HEK293 (cell line): ENCODE data around the gene KRTAP2-4.

Source experiments
- CTCF ChIA-PET: fragments of 350-600 bp; formaldehyde crosslinking; extraction: SDS; loops from one replicate; lab custom pipeline; 2021; ENCODE audit warnings: antibody characterized with exemption; lab: Yijun Ruan, JAX
- POLR2A ChIA-PET: fragments of 300-600 bp; formaldehyde crosslinking; extraction: SDS; loops from one replicate; lab custom pipeline; 2020; ENCODE audit warnings: antibody characterized with exemption, inconsistent platforms; lab: Yijun Ruan, JAX
- H3K27ac ChIP-seq: fragments of 200-500 bp; sonication (Bioruptor generic); 2 replicates; pipeline ENCODE4 v1.5.1; 2014; ENCODE audit warnings: low read depth, low read length, control low read depth, inconsistent platforms; ENCODE audit errors: extremely low read depth
- H3K36me3 ChIP-seq, 2 experiments: fragments of 200-500 bp in 1 of 2; sonication (Bioruptor generic) in 1 of 2; 1 replicate in 1 of 2; 2 replicates in 1 of 2; pipeline ENCODE4 v1.5.1; 2014 to 2017; ENCODE audit warnings: inconsistent platforms in 2 of 2, low read length in 2 of 2; ENCODE audit not compliant: control insufficient read depth in 2 of 2, insufficient read depth in 1 of 2
- H3K4me1 ChIP-seq: fragments of 200-500 bp; sonication (Bioruptor generic); 2 replicates; pipeline ENCODE4 v1.5.1; 2014; ENCODE audit warnings: mild to moderate bottlenecking, low read length, inconsistent platforms; ENCODE audit not compliant: control insufficient read depth, insufficient read depth
- H3K4me3 ChIP-seq: 2 replicates; pipeline ENCODE4 v1.5.1; 2011; ENCODE audit warnings: low read depth, mild to moderate bottlenecking, control low read depth, low read length, moderate library complexity
- H3K9me3 ChIP-seq: fragments of 200-500 bp; sonication (Bioruptor generic); 2 replicates; pipeline ENCODE4 v1.5.1; 2014; ENCODE audit warnings: low read depth, low read length, inconsistent platforms; ENCODE audit not compliant: control insufficient read depth, insufficient read depth
- FEZF1 ChIP-seq: fragments of 450-650 bp; formaldehyde crosslinking; IDR thresholded peaks from 2 replicates; pipeline ENCODE4 v1.5.1; 2016; ENCODE audit warnings: missing biosample characterization, missing genetic modification characterization
- KLF8 ChIP-seq: fragments of 450-650 bp; formaldehyde crosslinking; IDR thresholded peaks from 2 replicates; pipeline ENCODE4 v1.5.1; 2016; ENCODE audit warnings: missing biosample characterization, missing genetic modification characterization
- MZF1 ChIP-seq: fragments of 450-650 bp; formaldehyde crosslinking; IDR thresholded peaks from 2 replicates; pipeline ENCODE4 v1.5.1; 2017; ENCODE audit warnings: missing biosample characterization, missing genetic modification characterization, borderline replicate concordance
- PATZ1 ChIP-seq: fragments of 450-650 bp; formaldehyde crosslinking; IDR thresholded peaks from 2 replicates; pipeline ENCODE4 v1.5.1; 2016; ENCODE audit warnings: missing biosample characterization, missing genetic modification characterization
- SETDB1 ChIP-seq: IDR thresholded peaks from one replicate; pipeline ENCODE4 v1.6.1; 2017; ENCODE audit warnings: mild to moderate bottlenecking, low read length, moderate library complexity, mixed read lengths; ENCODE audit not compliant: insufficient read length
- SP2 ChIP-seq: fragments of 450-650 bp; formaldehyde crosslinking; IDR thresholded peaks from 2 replicates; pipeline ENCODE4 v1.5.1; 2016; ENCODE audit warnings: missing biosample characterization, missing genetic modification characterization
- SP3 ChIP-seq: fragments of 450-650 bp; formaldehyde crosslinking; IDR thresholded peaks from 2 replicates; pipeline ENCODE4 v1.5.1; 2016; ENCODE audit warnings: missing biosample characterization, missing genetic modification characterization
- ZBTB20 ChIP-seq: fragments of 450-650 bp; formaldehyde crosslinking; IDR thresholded peaks from 2 replicates; pipeline ENCODE4 v1.5.1; 2016; ENCODE audit warnings: missing biosample characterization, missing genetic modification characterization
- ZBTB7A ChIP-seq: fragments of 450-650 bp; formaldehyde crosslinking; IDR thresholded peaks from 2 replicates; pipeline ENCODE4 v1.5.1; 2016; ENCODE audit warnings: low read depth, missing biosample characterization, missing genetic modification characterization
- ZNF112 ChIP-seq: fragments of 450-650 bp; formaldehyde crosslinking; IDR thresholded peaks from 2 replicates; pipeline ENCODE4 v1.5.0; 2017; ENCODE audit warnings: missing biosample characterization, missing genetic modification characterization
- ZNF146 ChIP-seq: fragments of 450-650 bp; formaldehyde crosslinking; IDR thresholded peaks from 2 replicates; pipeline ENCODE4 v1.5.1; 2016; ENCODE audit warnings: missing biosample characterization, missing genetic modification characterization
- ZNF324 ChIP-seq: fragments of 450-650 bp; formaldehyde crosslinking; IDR thresholded peaks from 2 replicates; pipeline ENCODE4 v1.5.1; 2016; ENCODE audit warnings: missing biosample characterization, missing genetic modification characterization
- ZNF350 ChIP-seq: fragments of 450-650 bp; formaldehyde crosslinking; IDR thresholded peaks from 2 replicates; pipeline ENCODE4 v1.5.0; 2017; ENCODE audit warnings: missing biosample characterization, mild to moderate bottlenecking, missing genetic modification characterization
- ZNF473 ChIP-seq: fragments of 450-650 bp; formaldehyde crosslinking; IDR thresholded peaks from 2 replicates; pipeline ENCODE4 v1.5.1; 2017; ENCODE audit warnings: missing biosample characterization, missing genetic modification characterization
- ZNF560 ChIP-seq: fragments of 450-650 bp; formaldehyde crosslinking; IDR thresholded peaks from 2 replicates; pipeline ENCODE4 v1.5.1; 2017; ENCODE audit warnings: missing biosample characterization, missing genetic modification characterization, borderline replicate concordance
- ZNF596 ChIP-seq: fragments of 450-650 bp; IDR thresholded peaks from 2 replicates; pipeline ENCODE4 v1.5.0; 2018; ENCODE audit warnings: missing biosample characterization, mild to moderate bottlenecking, missing genetic modification characterization, moderate library complexity
- ZNF629 ChIP-seq: fragments of 450-650 bp; formaldehyde crosslinking; IDR thresholded peaks from 2 replicates; pipeline ENCODE4 v1.5.1; 2017; ENCODE audit warnings: missing biosample characterization, missing genetic modification characterization
- ZNF768 ChIP-seq: fragments of 450-650 bp; formaldehyde crosslinking; IDR thresholded peaks from 2 replicates; pipeline ENCODE4 v1.5.1; 2018; ENCODE audit warnings: missing biosample characterization, mild to moderate bottlenecking, missing genetic modification characterization
- ZNF777 ChIP-seq: fragments of 450-650 bp; formaldehyde crosslinking; IDR thresholded peaks from 2 replicates; pipeline ENCODE4 v1.5.1; 2017; ENCODE audit warnings: missing biosample characterization, missing genetic modification characterization, borderline replicate concordance
- ZNF837 ChIP-seq: fragments of 450-650 bp; formaldehyde crosslinking; IDR thresholded peaks from 2 replicates; pipeline ENCODE4 v1.5.1; 2016; ENCODE audit warnings: missing biosample characterization, missing genetic modification characterization
- ZNF843 ChIP-seq: fragments of 450-650 bp; formaldehyde crosslinking; IDR thresholded peaks from 2 replicates; pipeline ENCODE4 v1.5.1; 2016; ENCODE audit warnings: missing biosample characterization, missing genetic modification characterization

KRTAP2-4 gene

GRCh38 chr17:41076788-41077187 is 11.1 kb upstream of the KRTAP2-4 start (continued):
- no peak for TF ChIP-seq ZNF837

- ChIA-PET POLR2A (no interaction called here), CTCF (interaction anchor here (0.8 to 1.8 kb wide), 3 partner anchors 575 to 589 kb away, joined by 3 read pairs; no protein-coding TSS in a partner anchor)
- TF ChIP-seq ZBTB20, result no peak
- no peak for TF ChIP-seq PATZ1 (tag by site-specific recombination)
- TF ChIP-seq FEZF1 (tag by site-specific recombination), result no peak
- no peak for TF ChIP-seq ZNF777
- no peak for TF ChIP-seq ZNF112 (tag by site-specific recombination)
- no peak for TF ChIP-seq KLF8 (tag by site-specific recombination)
- TF ChIP-seq SETDB1, result no peak
- TF ChIP-seq ZNF146, result no peak
- no peaks in the 10 kb centered on the region for H3K4me1 ChIP-seq
- no peak overlapping the region for H3K27ac ChIP-seq
- H3K36me3 ChIP-seq, result no peaks in the 10 kb centered on the region
- no peak overlapping the region for H3K4me3 ChIP-seq
- no peaks in the 10 kb centered on the region for H3K9me3 ChIP-seq
Measured at GRCh38 chr17:41073676-41074075, 8.0 kb upstream of the KRTAP2-4 start.

- CTCF ChIA-PET, result interaction anchor here (0.7 to 1.5 kb wide), 4 partner anchors 12 to 576 kb away, joined by 3 to 5 read pairs (median 4); partner anchors contain the start of gene KRTAP2-3
- TF ChIP-seq ZNF324 (tag by site-specific recombination) (no peak), ZNF629 (tag by site-specific recombination) (no peak), ZNF837 (no peak), ZBTB7A (tag by site-specific recombination) (no peak), SP2 (no peak), ZNF768 (tag by site-specific recombination) (no peak), ZNF473 (tag by site-specific recombination) (no peak), ZNF560 (tag by site-specific recombination) (no peak), ZNF843 (tag by site-specific recombination) (no peak), ZNF596 (no peak), SP3 (tag by site-specific recombination) (no peak), MZF1 (tag by site-specific recombination) (no peak)
- no peak overlapping the region for H3K4me3 ChIP-seq
- H3K36me3 ChIP-seq, result no peaks in the 10 kb centered on the region
- POLR2A ChIA-PET, result no interaction called here
- H3K9me3 ChIP-seq, result no peaks in the 10 kb centered on the region
- no peaks in the 10 kb centered on the region for H3K4me1 ChIP-seq
- H3K27ac ChIP-seq, result no peak overlapping the region
Measured at GRCh38 chr17:41071606-41072360, 6.1 kb upstream of the KRTAP2-4 start.

- Histone ChIP-seq H3K4me3 (no peak overlapping the region), H3K4me1 (no peaks in the 10 kb centered on the region), H3K9me3 (no peaks in the 10 kb centered on the region), H3K27ac (no peak overlapping the region), H3K36me3 (no peaks in the 10 kb centered on the region)
- POLR2A ChIA-PET, result no interaction called here
- CTCF ChIA-PET, result no interaction called here
- TF ChIP-seq ZNF350 (tag by site-specific recombination), result no peak
Measured at GRCh38 chr17:41069031-41069430, 3.4 kb upstream of the KRTAP2-4 start.
